K562 (cell line): Measurements from ENCODE around the gene KIF6. TPM values are rescaled to one million over a fixed set of nuclear protein-coding genes. Genes with fewer than 3 reads are reported as not detected.
A peak's percentile ranks its signal among the peaks of the same experiment; 100 is the strongest.

Experiments used
- ATAC-seq: fragments of 200-7000 bp; cut with Tn5 transposase; 3 replicates; pipeline ENCODE4 v1.9.1; 2020; ENCODE audit warnings: moderate library complexity
- Bru-seq: library from RNA; stranded (reverse); fragments of 400-500 nt; gene quantifications from one replicate; lab custom pipeline; 2021; lab: Mats Ljungman, UMichigan
- BruChase-seq, 2 experiments: library from RNA; stranded (reverse); fragments of 400-500 nt; gene quantifications; one replicate each; lab custom pipeline; 2021; lab: Mats Ljungman, UMichigan
- BruUV-seq: library from RNA; stranded (reverse); fragments of 400-500 nt; replicated peaks from 2 replicates; lab custom pipeline; 2021; lab: Mats Ljungman, UMichigan
- CTCF ChIA-PET: fragments of 300-600 bp; formaldehyde crosslinking; extraction: SDS; loops from one replicate; lab custom pipeline; 2021; ENCODE audit warnings: low intra/inter-chr PET ratio; lab: Yijun Ruan, JAX
- POLR2A ChIA-PET: fragments of 300-600, 350-650 bp; sonication (Branson Sonifier 250); formaldehyde crosslinking; extraction: SDS; loops from one replicate; lab custom pipeline; 2021; ENCODE audit warnings: antibody characterized with exemption, inconsistent platforms; lab: Yijun Ruan, JAX
- DNase-seq, 4 experiments: peaks; one replicate each; pipeline versions ENCODE4 v3.0.0 to v3.0.0-alpha.2; 2011 to 2018; ENCODE audit warnings: low spot score in 3 of 4, mixed read lengths in 3 of 4; ENCODE audit errors: extremely low read depth in 1 of 4
- FAIRE-seq: peaks from 2 replicates; lab custom pipeline; 2011; peaks lifted over from hg19 to GRCh38; lab: Jason Lieb, UNC
- H2AFZ ChIP-seq: 2 replicates; pipeline ENCODE4 v1.6.0; 2011; ENCODE audit warnings: low read depth, low read length, control low read depth, inconsistent platforms
- H3K27ac ChIP-seq: fragments of 200-600 bp; 3 replicates; pipeline ENCODE4 v1.8.0; 2011; ENCODE audit warnings: low read depth, mild to moderate bottlenecking, control low read depth, inconsistent platforms, low read length, moderate library complexity, mixed read lengths; ENCODE audit errors: extremely low read depth
- H3K27me3 ChIP-seq, 2 experiments: fragments of 300-600 bp in 1 of 2; 2 replicates in 1 of 2; 3 replicates in 1 of 2; pipeline versions ENCODE4 v1.6.0 to v1.8.0; 2011; ENCODE audit warnings: inconsistent platforms in 2 of 2, low read length in 2 of 2, mild to moderate bottlenecking in 1 of 2, mixed read lengths in 1 of 2, moderate library complexity in 1 of 2; ENCODE audit not compliant: control insufficient read depth in 2 of 2, insufficient read depth in 2 of 2
- H3K36me3 ChIP-seq: fragments of 300-600 bp; 3 replicates; pipeline ENCODE4 v1.8.0; 2011; ENCODE audit warnings: mild to moderate bottlenecking, low read length, inconsistent platforms; ENCODE audit not compliant: control insufficient read depth, insufficient read depth
- H3K4me1 ChIP-seq, 2 experiments: fragments of 200-600 bp in 1 of 2; replicated peaks in 1 of 2; 2 replicates in 1 of 2; 3 replicates in 1 of 2; pipeline versions ENCODE4 v1.5.1 to v1.8.0; 2011; ENCODE audit warnings: inconsistent platforms in 2 of 2, low read length in 2 of 2, mild to moderate bottlenecking in 1 of 2, mixed read lengths in 1 of 2, moderate library complexity in 1 of 2; ENCODE audit not compliant: control insufficient read depth in 2 of 2, insufficient read depth in 2 of 2
- H3K4me2 ChIP-seq: 2 replicates; pipeline ENCODE4 v1.6.1; 2011; ENCODE audit warnings: low read length, control low read depth, inconsistent platforms, mixed read lengths; ENCODE audit not compliant: insufficient read depth
- H3K4me3 ChIP-seq: fragments of 200-600 bp; sonication (generic), shearing (Covaris generic); 2 replicates; pipeline ENCODE4 v1.5.1; 2016; ENCODE audit warnings: control low read depth, inconsistent platforms
- H3K79me2 ChIP-seq: fragments of 200-600 bp; 3 replicates; pipeline ENCODE4 v1.8.0; 2011; ENCODE audit warnings: low read length, inconsistent platforms; ENCODE audit not compliant: control insufficient read depth, insufficient read depth
- H3K9ac ChIP-seq, 2 experiments: 2 replicates each; pipeline versions ENCODE4 v1.6.0 to v1.6.1; 2011; ENCODE audit warnings: low read depth in 2 of 2, low read length in 2 of 2, control low read depth in 1 of 2, inconsistent platforms in 1 of 2, mild to moderate bottlenecking in 1 of 2, mixed read lengths in 1 of 2; ENCODE audit not compliant: insufficient read depth in 1 of 2
- H3K9me1 ChIP-seq: one replicate; pipeline ENCODE4 v1.6.0; 2011; ENCODE audit warnings: inconsistent platforms, mild to moderate bottlenecking, low read length, moderate library complexity; ENCODE audit not compliant: control insufficient read depth, insufficient read depth
- H3K9me3 ChIP-seq: replicated peaks from 2 replicates; pipeline ENCODE4 v1.5.1; 2011; ENCODE audit warnings: low read depth, low read length, inconsistent platforms; ENCODE audit not compliant: control insufficient read depth, insufficient read depth
- H4K20me1 ChIP-seq: replicated peaks from 2 replicates; pipeline ENCODE4 v1.6.1; 2011; ENCODE audit warnings: low read length, inconsistent platforms, mixed read lengths; ENCODE audit not compliant: control insufficient read depth, insufficient read depth
- DDX20 ChIP-seq: fragments of 450-650 bp; IDR thresholded peaks from 2 replicates; pipeline ENCODE4 v1.6.1; 2016; ENCODE audit warnings: missing genetic modification characterization, low read depth, mild to moderate bottlenecking, missing compliant biosample characterization, moderate library complexity
- NFYB ChIP-seq: IDR thresholded peaks from 2 replicates; pipeline ENCODE4 v1.6.1; 2011; ENCODE audit warnings: mild to moderate bottlenecking, moderate library complexity; ENCODE audit not compliant: insufficient read length; ENCODE audit errors: extremely low read depth
- PCBP2 ChIP-seq: fragments of 200-400 bp; formaldehyde crosslinking; IDR thresholded peaks from 2 replicates; pipeline ENCODE4 v1.6.1; 2018; ENCODE audit warnings: low read length, low read depth, mild to moderate bottlenecking, moderate library complexity; ENCODE audit not compliant: poor library complexity, severe bottlenecking
- PRPF4 ChIP-seq: fragments of 200-400 bp; formaldehyde crosslinking; IDR thresholded peaks from one replicate; pipeline ENCODE4 v1.6.1; 2017; ENCODE audit warnings: low read length, low read depth, mild to moderate bottlenecking; ENCODE audit not compliant: insufficient read depth, poor library complexity, severe bottlenecking
- WGBS: fragments of 100-300 bp; shearing (Covaris generic); methylation state at CpG from one replicate; pipeline ENCODE4 v1.1.6; 2016; ENCODE audit warnings: low coverage, mixed read lengths; ENCODE audit not compliant: insufficient coverage; ENCODE audit errors: missing lambda C conversion rate; 5-methylcytosine and 5-hydroxymethylcytosine counted together
- in situ Hi-C: fragments of 300-500 bp; cut with MboI; formaldehyde crosslinking; loops from 4 replicates; pipeline ENCODE4 v1.15.0; 2018; ENCODE audit warnings: inconsistent platforms, mixed read lengths
- intact Hi-C: fragments of 100-400 bp; cut with micrococcal nuclease; formaldehyde crosslinking; loops from 2 replicates; pipeline ENCODE4 v1.14.2; 2022
- long read RNA-seq, 3 experiments: library from polyadenylated mRNA in 2 of 3; library from RNA in 1 of 3; unstranded in 2 of 3; stranded (forward) in 1 of 3; transcript quantifications; one replicate each; pipeline ENCODE4 v2.0.0, GENCODE V29; 2019 to 2022
- polyA minus RNA-seq, 3 experiments: library from RNA; depleted of rRNA, polyadenylated mRNA; stranded (reverse); fragments of >200 nt; gene quantifications; 2 replicates each; pipeline ENCODE4 v1.2.3, GENCODE V29; 2011
- polyA plus RNA-seq, 8 experiments: library from polyadenylated mRNA; depleted of rRNA in 4 of 8; stranded (reverse) in 5 of 8; unstranded in 3 of 8; fragments of >200 nt; fragmentation: Nextera tagmentation in 2 of 8; fragmentation: Illumina TruSeq in 1 of 8; extraction: Ambion mirVana in 2 of 8; extraction: Trizol in 1 of 8; gene quantifications; 2 replicates each; pipeline versions ENCODE4 v1.2.1 to v1.2.3, GENCODE V29; 2011 to 2014; ENCODE audit warnings: inconsistent platforms in 1 of 8, missing spikeins in 1 of 8
- total RNA-seq, 7 experiments: library from RNA; depleted of rRNA in 6 of 7; stranded (reverse); fragments of >200 nt in 6 of 7; fragmentation: Illumina TruSeq in 2 of 7; extraction: Trizol in 2 of 7; gene quantifications; 2 replicates each; pipeline versions ENCODE4 v1.2.1 to v1.2.3, GENCODE V29; 2011 to 2021; ENCODE audit warnings: low replicate concordance in 1 of 7
- TF ChIP-seq, protein P1 (sequence below): fragments of 450-650 bp; IDR thresholded peaks from 2 replicates; pipeline ENCODE4 v1.6.1; 2016; ENCODE audit warnings: antibody characterized with exemption
- TF ChIP-seq, protein P2 (sequence below): sonication (generic); formaldehyde crosslinking; IDR thresholded peaks from 2 replicates; pipeline ENCODE4 v1.8.0; 2023; ENCODE audit warnings: mild to moderate bottlenecking, missing genetic modification reagents

The KIF6 gene, protein sequence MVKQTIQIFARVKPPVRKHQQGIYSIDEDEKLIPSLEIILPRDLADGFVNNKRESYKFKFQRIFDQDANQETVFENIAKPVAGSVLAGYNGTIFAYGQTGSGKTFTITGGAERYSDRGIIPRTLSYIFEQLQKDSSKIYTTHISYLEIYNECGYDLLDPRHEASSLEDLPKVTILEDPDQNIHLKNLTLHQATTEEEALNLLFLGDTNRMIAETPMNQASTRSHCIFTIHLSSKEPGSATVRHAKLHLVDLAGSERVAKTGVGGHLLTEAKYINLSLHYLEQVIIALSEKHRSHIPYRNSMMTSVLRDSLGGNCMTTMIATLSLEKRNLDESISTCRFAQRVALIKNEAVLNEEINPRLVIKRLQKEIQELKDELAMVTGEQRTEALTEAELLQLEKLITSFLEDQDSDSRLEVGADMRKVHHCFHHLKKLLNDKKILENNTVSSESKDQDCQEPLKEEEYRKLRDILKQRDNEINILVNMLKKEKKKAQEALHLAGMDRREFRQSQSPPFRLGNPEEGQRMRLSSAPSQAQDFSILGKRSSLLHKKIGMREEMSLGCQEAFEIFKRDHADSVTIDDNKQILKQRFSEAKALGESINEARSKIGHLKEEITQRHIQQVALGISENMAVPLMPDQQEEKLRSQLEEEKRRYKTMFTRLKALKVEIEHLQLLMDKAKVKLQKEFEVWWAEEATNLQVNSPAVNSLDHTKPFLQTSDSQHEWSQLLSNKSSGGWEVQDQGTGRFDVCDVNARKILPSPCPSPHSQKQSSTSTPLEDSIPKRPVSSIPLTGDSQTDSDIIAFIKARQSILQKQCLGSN
- not detected in 2 replicates for total RNA-seq (2011; cell fraction: chromatin; rRNA removed; ENCODE audit: low replicate concordance)
- not detected in 2 replicates for total RNA-seq (2011; cell fraction: nucleolus; rRNA removed)
- total RNA-seq (2011; cell fraction: nucleoplasm; rRNA removed): not detected in 2 replicates
- total RNA-seq (2014; rRNA removed): not detected in 2 replicates
- not detected in 2 replicates for total RNA-seq (2014; rRNA removed; fragmentation: Illumina TruSeq; extraction: Trizol)
- not detected in 2 replicates for total RNA-seq (2015; rRNA removed; fragmentation: Illumina TruSeq; extraction: Trizol)
- total RNA-seq (2021): not detected in 2 replicates
- polyA plus RNA-seq (2011; rRNA removed): not detected in 2 replicates
- 0.04 TPM in 1 of 2 replicates, not detected in the other for polyA plus RNA-seq (2011; cell fraction: cytosol; rRNA removed)
- polyA plus RNA-seq (2011; cell fraction: nucleus; rRNA removed): not detected in 2 replicates
- polyA plus RNA-seq (2012): not detected in 2 replicates
- polyA plus RNA-seq (2014; fragmentation: Illumina TruSeq; extraction: Trizol): not detected in 2 replicates
- polyA plus RNA-seq (2014; fragmentation: Nextera tagmentation; extraction: Ambion mirVana): not detected
- polyA plus RNA-seq (2014; rRNA removed): not detected in 2 replicates
- not detected in 2 replicates for polyA minus RNA-seq (2011; rRNA and poly(A)+ RNA removed)
- polyA minus RNA-seq (2011; cell fraction: cytosol; rRNA and poly(A)+ RNA removed): not detected in 2 replicates
- polyA minus RNA-seq (2011; cell fraction: nucleus; rRNA and poly(A)+ RNA removed): not detected in 2 replicates
- Bru-seq, nascent RNA: percentile 4 among the genes with signal in this experiment
- BruChase-seq, experiment 1, labeled RNA remaining after a 2-hour chase: percentile 3 among the genes with signal in this experiment
- BruChase-seq, experiment 2, labeled RNA remaining after a 6-hour chase: percentile 2 among the genes with signal in this experiment
- long read RNA-seq, experiment 1: 0 reads
- long read RNA-seq, experiment 2: 0 reads
- long read RNA-seq, experiment 3: 0 reads

DNA sequence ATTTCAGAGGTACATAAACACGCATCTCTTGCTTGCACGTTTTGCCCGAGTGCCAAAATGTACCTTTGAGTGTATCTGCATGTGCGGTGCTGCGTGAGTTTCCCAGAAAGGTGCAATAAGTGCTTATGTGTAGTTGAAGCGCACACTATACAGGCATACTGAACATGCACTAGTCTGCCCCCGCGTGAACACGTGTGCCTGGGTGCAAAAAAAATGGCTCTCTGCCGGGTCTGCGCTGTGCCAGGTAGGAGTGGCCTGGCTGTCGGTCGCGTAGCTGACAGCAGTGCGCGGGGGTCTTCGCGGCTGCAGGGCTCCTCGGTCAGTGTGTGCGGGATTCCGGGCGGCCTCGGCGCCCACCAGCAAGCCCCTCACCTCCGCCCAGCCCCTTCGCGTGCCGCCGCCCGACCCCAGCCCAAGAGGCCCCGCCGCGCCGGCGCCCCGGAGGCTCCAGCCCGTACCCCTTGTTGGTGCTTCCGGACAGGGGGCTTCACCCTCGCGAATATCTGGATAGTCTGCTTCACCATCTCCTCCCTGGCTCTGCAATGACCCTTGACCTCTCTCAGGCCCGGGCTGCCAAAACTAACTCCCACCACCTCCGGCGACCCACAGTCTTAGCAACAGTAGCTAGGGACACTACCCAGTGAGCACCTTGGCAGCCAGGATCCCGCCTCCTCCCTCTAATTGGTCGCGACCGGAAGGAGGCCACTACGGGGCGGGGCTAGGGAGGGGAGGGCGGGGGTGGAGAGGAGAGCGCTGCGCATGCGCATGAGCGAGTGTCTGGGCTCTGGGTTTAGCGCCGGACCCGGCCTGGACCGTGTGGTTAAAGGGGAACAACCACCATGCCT, at the start of gene KIF6:
TSS of gene KIF6 (minus strand) at position 622 of the 845 bp plus-strand sequence. CDS start at position 524, 98 bp downstream.
- ChIA-PET POLR2A (interaction anchor here (0.7 kb wide), 1 partner anchor 25 kb away, joined by 3 read pairs; no protein-coding TSS in a partner anchor), CTCF (no interaction called here)
- intact Hi-C loops: no loop called here
- peak; percentile 86 for FAIRE-seq
- Histone ChIP-seq H3K4me3 (peak within 1 kb of the TSS; percentile 34), H3K27ac (no peak within 1 kb of the TSS), H3K9me1 (no peaks in the 10 kb centered on the region), H2AFZ (peak within 1 kb of the TSS; percentile 88), H3K79me2 (no peaks in the 10 kb centered on the region), H3K4me2 (peak within 1 kb of the TSS; percentile 67), H3K36me3 (no peaks in the 10 kb centered on the region), H3K27me3 (no peaks in the 10 kb centered on the region), H3K4me1 (peaks cover 0 to 12% of the 10 kb centered on the region in 2 experiments; a peak in 2 of 5 replicates), H3K9me3 (no peaks in the 10 kb centered on the region), H3K9ac (peak within 1 kb of the TSS in 1 of 2 experiments; percentile 24; a peak in 1 of 4 replicates), H4K20me1 (no peaks in the 10 kb centered on the region)
- peak; percentile 88 to 97 (median 94) for DNase-seq
- in situ Hi-C loops: no loop called here
- ATAC-seq: peak; percentile 100
- WGBS: 46% methylated on average over 39 of the region's 58 CpGs
- BruUV-seq: no TSS peak
- peak; percentile 50 for TF ChIP-seq NFYB
- TF ChIP-seq, protein P1, sequence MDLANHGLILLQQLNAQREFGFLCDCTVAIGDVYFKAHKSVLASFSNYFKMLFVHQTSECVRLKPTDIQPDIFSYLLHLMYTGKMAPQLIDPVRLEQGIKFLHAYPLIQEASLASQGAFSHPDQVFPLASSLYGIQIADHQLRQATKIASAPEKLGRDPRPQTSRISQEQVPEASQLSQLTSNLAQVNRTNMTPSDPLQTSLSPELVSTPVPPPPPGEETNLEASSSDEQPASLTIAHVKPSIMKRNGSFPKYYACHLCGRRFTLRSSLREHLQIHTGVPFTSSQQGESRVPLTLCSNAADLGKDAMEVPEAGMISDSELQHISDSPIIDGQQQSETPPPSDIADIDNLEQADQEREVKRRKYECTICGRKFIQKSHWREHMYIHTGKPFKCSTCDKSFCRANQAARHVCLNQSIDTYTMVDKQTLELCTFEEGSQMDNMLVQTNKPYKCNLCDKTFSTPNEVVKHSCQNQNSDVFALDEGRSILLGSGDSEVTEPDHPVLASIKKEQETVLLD: peak; percentile 92
- TF ChIP-seq PCBP2: no peak
- no peak for TF ChIP-seq DDX20 (tag)
- TF ChIP-seq PRPF4: no peak
- TF ChIP-seq, protein P2, sequence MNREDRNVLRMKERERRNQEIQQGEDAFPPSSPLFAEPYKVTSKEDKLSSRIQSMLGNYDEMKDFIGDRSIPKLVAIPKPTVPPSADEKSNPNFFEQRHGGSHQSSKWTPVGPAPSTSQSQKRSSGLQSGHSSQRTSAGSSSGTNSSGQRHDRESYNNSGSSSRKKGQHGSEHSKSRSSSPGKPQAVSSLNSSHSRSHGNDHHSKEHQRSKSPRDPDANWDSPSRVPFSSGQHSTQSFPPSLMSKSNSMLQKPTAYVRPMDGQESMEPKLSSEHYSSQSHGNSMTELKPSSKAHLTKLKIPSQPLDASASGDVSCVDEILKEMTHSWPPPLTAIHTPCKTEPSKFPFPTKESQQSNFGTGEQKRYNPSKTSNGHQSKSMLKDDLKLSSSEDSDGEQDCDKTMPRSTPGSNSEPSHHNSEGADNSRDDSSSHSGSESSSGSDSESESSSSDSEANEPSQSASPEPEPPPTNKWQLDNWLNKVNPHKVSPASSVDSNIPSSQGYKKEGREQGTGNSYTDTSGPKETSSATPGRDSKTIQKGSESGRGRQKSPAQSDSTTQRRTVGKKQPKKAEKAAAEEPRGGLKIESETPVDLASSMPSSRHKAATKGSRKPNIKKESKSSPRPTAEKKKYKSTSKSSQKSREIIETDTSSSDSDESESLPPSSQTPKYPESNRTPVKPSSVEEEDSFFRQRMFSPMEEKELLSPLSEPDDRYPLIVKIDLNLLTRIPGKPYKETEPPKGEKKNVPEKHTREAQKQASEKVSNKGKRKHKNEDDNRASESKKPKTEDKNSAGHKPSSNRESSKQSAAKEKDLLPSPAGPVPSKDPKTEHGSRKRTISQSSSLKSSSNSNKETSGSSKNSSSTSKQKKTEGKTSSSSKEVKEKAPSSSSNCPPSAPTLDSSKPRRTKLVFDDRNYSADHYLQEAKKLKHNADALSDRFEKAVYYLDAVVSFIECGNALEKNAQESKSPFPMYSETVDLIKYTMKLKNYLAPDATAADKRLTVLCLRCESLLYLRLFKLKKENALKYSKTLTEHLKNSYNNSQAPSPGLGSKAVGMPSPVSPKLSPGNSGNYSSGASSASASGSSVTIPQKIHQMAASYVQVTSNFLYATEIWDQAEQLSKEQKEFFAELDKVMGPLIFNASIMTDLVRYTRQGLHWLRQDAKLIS (CRISPR knock-in tag): no peak
